ELF-1 (cell line): ENCODE measurements around the gene PGP.
"Not testable (repeated sequence)": the region's sequence is repeated elsewhere in the genome, so short reads cannot be mapped to it uniquely, and the experiment has no call there.

Source experiments
- DNase-seq: peaks from one replicate; pipeline ENCODE4 v3.0.0-alpha.2; 2016; ENCODE audit warnings: low read depth, low spot score

PGP gene

GRCh38 chr16:2223221-2223941 lies 8.7 kb upstream of the PGP start, which contains the start of gene E4F1:
E4F1 (plus strand) TSS chr16:2223591; CDS start chr16:2223614, 23 bp downstream.
- DNase-seq = peak; percentile 100

- no peak for DNase-seq
Measured at GRCh38 chr16:2216330-2216729, 1.7 kb upstream of the PGP start.

- DNase-seq = no peak
Measured at GRCh38 chr16:2213817-2214718, 572 bp downstream of the PGP start.

- peak; percentile 71 for DNase-seq
Measured at GRCh38 chr16:2212362-2213324, 2.0 kb downstream of the PGP start.

GRCh38 chr16:2211923-2212347 lies 2.7 kb downstream of the PGP start:
- DNase-seq = no peak

- peak; percentile 47 for DNase-seq
Measured at GRCh38 chr16:2210386-2211365, 4.0 kb downstream of the PGP start, which contains the start of gene BRICD5. BRICD5 (minus strand) TSS chr16:2210863; CDS start chr16:2210833, 30 bp downstream.

GRCh38 chr16:2210009-2210332 lies 4.7 kb downstream of the PGP start:
- DNase-seq = no peak

- DNase-seq = no peak
Measured at GRCh38 chr16:2209258-2210008, 5.2 kb downstream of the PGP start.

GRCh38 chr16:2208772-2209171 lies 5.9 kb downstream of the PGP start:
- DNase-seq = no peak

- no peak for DNase-seq
Measured at GRCh38 chr16:2208308-2208707, 6.3 kb downstream of the PGP start.

- DNase-seq = no peak
Measured at GRCh38 chr16:2207872-2208271, 6.8 kb downstream of the PGP start.

GRCh38 chr16:2206780-2207433 lies 7.7 kb downstream of the PGP start:
- DNase-seq = no peak

- no peak for DNase-seq
Measured at GRCh38 chr16:2206420-2206779, 8.2 kb downstream of the PGP start.

- DNase-seq = no peak
Measured at GRCh38 chr16:2205967-2206313, 8.7 kb downstream of the PGP start.

- peak; percentile 88 for DNase-seq
Measured at GRCh38 chr16:2205104-2205966, 9.3 kb downstream of the PGP start, which contains the start of gene MLST8. MLST8 (plus strand) TSS chr16:2205454; CDS start chr16:2206086, 632 bp downstream.

- no peak for DNase-seq
Measured at GRCh38 chr16:2204416-2205103, 10.1 kb downstream of the PGP start.

- DNase-seq = not testable (repeated sequence)
Measured at GRCh38 chr16:2203119-2203688, 11.4 kb downstream of the PGP start.
